Mucosa of rectum (tissue), 2 donors: Measurements from ENCODE around the gene PEX11B.

ENCODE experiments used
- H3K27ac ChIP-seq, 2 donors: one replicate each; pipeline ENCODE4 v1.7.0; 2013; ENCODE audit warnings: inconsistent platforms in 2 of 2, low read depth in 2 of 2, low read length in 2 of 2
- H3K27me3 ChIP-seq, 2 donors: one replicate each; pipeline ENCODE4 v1.7.0; 2013; ENCODE audit warnings: low read length in 2 of 2; ENCODE audit not compliant: control insufficient read depth in 2 of 2, insufficient read depth in 2 of 2
- H3K36me3 ChIP-seq, 2 donors: one replicate each; pipeline ENCODE4 v1.7.0; 2013; ENCODE audit warnings: low read length in 2 of 2; ENCODE audit not compliant: control insufficient read depth in 2 of 2, insufficient read depth in 2 of 2
- H3K4me1 ChIP-seq, 2 donors: one replicate each; pipeline ENCODE4 v1.7.0; 2013; ENCODE audit warnings: low read length in 2 of 2, mild to moderate bottlenecking in 1 of 2; ENCODE audit not compliant: control insufficient read depth in 2 of 2, insufficient read depth in 2 of 2
- H3K4me3 ChIP-seq, 2 donors: one replicate each; pipeline ENCODE4 v1.7.0; 2013; ENCODE audit warnings: low read length in 2 of 2
- H3K9ac ChIP-seq, 2 donors: one replicate each; pipeline ENCODE4 v1.7.0; 2013; ENCODE audit warnings: low read length in 2 of 2, low read depth in 1 of 2, mild to moderate bottlenecking in 1 of 2
- H3K9me3 ChIP-seq, 2 donors: one replicate each; pipeline ENCODE4 v1.7.0; 2013; ENCODE audit warnings: low read length in 2 of 2; ENCODE audit not compliant: control insufficient read depth in 2 of 2
- donor health status: healthy.
- donor health status: Normal muscosa, but diverticular disease.

PEX11B gene

GRCh38 chr1:145912128-145912641 is 6.3 kb downstream of the PEX11B start:
- no peak overlapping the region for H3K27ac ChIP-seq

DNA sequence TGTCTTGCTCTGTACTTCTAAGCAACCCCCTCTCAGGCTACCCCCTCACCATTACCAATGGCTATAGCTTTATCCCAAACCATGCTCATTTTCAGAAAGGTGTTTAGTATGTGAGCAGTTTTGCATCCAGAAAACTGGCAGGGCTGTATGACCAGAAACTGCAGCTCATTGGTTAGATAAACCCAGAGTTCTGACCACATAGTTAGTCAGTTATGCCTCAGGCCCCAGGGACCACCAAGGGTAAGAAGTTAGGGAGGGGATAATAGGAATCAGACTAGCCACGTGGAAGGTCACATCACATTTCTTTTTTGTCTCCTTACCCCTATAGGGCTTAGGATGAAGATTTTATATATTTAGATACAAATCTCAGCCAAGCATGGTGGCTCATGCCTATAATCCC is 9.9 kb downstream of the PEX11B start:
- H3K36me3 ChIP-seq: peaks cover 16 to 20% of the 10 kb centered on the region in 2 donors

More at GRCh38 chr1:145912128-145912641, 6.3 kb downstream of the PEX11B start:
- no peaks in the 10 kb centered on the region for H3K9me3 ChIP-seq
- peaks cover under 1 to 3% of the 10 kb centered on the region in 2 donors for H3K4me1 ChIP-seq
- H3K9ac ChIP-seq: no peak overlapping the region
- H3K36me3 ChIP-seq: peaks cover 16 to 36% of the 10 kb centered on the region in 2 donors
- no peaks in the 10 kb centered on the region for H3K27me3 ChIP-seq
- H3K4me3 ChIP-seq: no peak overlapping the region

DNA sequence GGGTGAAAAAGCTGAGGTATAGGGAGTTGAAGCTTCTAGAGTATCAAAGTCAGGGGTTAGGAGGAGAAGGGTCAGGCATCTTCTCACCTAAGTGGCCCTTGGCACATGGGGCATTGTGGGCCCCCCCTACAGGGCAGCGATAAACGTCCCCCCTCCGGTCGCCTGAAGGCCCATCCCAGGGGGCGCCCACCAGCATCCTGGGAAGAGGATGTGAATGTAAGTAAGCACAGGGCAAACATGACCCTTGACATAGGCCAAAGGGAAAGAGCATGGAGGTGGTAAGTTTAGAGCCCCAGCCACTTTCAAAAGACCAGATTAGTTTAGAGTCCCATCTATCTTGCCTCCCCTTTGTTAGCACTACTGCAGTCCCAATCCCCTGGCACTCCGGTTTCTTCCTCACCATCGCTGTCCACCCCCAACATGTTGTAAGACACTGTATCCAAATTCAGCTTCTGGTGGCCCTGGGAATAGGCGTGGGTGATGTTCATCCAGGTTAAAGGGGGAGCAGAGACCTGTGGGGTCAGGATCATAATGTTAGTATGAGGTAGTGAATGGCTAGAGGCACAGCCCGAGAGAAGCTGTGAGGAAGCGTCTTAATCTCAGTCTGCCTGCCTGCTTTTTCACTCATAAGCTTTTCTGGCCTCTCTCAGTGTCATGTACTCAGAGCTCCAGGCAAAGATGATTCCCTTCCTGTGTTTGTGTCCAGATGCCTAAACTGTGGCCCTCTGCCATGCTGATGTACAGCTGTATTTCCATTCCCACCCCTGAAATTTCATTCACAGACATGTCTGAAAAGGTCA is 11.4 kb downstream of the PEX11B start:
- H3K9ac ChIP-seq: peak overlapping the region in 1 of 2 donors; percentile 32
- peaks cover 13 to 15% of the 10 kb centered on the region in 2 donors for H3K36me3 ChIP-seq
- no peak overlapping the region for H3K4me3 ChIP-seq
- no peaks in the 10 kb centered on the region for H3K4me1 ChIP-seq
- H3K27ac ChIP-seq: no peak overlapping the region
- no peaks in the 10 kb centered on the region for H3K27me3 ChIP-seq
- H3K9me3 ChIP-seq: no peaks in the 10 kb centered on the region

More for the DNA sequence above, 9.9 kb downstream of the PEX11B start:
- Histone ChIP-seq H3K27ac (no peak overlapping the region), H3K9me3 (no peaks in the 10 kb centered on the region), H3K4me1 (no peaks in the 10 kb centered on the region), H3K4me3 (no peak overlapping the region), H3K9ac (no peak overlapping the region), H3K27me3 (no peaks in the 10 kb centered on the region)

DNA sequence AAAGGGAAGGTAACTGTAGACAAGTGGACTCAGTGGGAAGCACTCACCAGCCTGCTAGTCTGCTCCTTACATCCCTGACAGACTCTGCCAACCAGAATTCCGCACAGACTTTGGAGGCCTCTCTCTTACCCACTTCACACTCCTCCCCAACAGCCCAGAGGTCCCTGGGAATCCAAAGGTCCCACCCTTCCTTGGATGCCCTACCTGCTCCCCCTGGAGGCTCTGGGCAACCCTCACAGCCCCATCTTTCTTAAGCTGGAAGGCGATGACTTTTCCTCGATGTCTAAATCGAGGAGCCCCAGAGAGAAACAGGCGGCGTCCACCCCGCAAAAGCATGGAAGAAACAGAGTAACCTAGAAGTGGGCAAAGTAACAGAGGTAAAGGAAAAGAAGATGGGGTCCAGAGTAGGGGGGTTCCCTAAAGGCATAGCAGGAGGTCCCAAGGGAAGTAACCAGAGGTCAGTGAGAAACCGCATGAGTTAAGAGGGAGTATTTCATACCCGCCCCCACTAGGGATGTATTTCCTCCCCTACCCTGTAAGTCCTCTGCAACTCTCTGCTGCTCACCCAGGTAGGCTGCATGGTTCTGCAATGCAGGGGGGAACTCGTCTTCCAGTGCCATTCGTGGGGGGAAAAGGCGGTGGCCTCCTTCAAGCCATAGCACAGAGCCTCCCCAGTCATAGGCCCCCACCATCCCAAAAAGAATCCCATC is 17.1 kb downstream of the PEX11B start:
- no peak overlapping the region for H3K9ac ChIP-seq
- H3K27me3 ChIP-seq: no peaks in the 10 kb centered on the region
- no peaks in the 10 kb centered on the region for H3K4me1 ChIP-seq
- H3K36me3 ChIP-seq: no peaks in the 10 kb centered on the region
- H3K4me3 ChIP-seq: no peak overlapping the region
- no peaks in the 10 kb centered on the region for H3K9me3 ChIP-seq
- no peak overlapping the region for H3K27ac ChIP-seq

DNA sequence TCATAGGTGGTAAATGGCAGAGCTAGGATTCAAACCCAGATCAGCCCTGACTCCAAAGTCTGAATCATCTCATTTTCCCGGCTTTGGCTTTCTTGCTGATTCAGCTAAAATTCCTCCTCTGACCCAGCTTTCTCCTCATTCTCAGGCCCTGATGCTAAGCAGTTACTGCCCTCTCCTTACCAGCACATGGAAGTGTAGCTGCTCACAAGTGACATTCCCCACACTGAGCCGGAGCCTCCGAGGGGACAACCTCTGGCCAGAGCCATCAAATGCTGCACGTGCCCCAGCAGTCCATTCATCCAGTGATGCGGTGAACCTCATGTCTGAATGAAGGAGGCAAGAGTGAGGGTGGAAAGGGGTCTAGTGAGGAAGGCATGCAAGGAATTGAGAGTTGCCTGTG is 19.8 kb downstream of the PEX11B start:
- H3K4me3 ChIP-seq: no peak overlapping the region

GRCh38 chr1:145897969-145898368 is 20.5 kb downstream of the PEX11B start:
- Histone ChIP-seq H3K36me3 (no peaks in the 10 kb centered on the region), H3K27ac (no peak overlapping the region), H3K4me3 (no peak overlapping the region), H3K27me3 (no peaks in the 10 kb centered on the region), H3K4me1 (no peaks in the 10 kb centered on the region), H3K9ac (no peak overlapping the region), H3K9me3 (no peaks in the 10 kb centered on the region)

More for the DNA sequence above, 19.8 kb downstream of the PEX11B start:
- Histone ChIP-seq H3K27ac (no peak overlapping the region), H3K27me3 (no peaks in the 10 kb centered on the region), H3K9me3 (no peaks in the 10 kb centered on the region), H3K36me3 (no peaks in the 10 kb centered on the region), H3K9ac (no peak overlapping the region), H3K4me1 (no peaks in the 10 kb centered on the region)

GRCh38 chr1:145895471-145895870 is 23.0 kb downstream of the PEX11B start:
- H3K27ac ChIP-seq: no peak overlapping the region
- H3K4me1 ChIP-seq: peaks cover 10 to 17% of the 10 kb centered on the region in 2 donors
- no peak overlapping the region for H3K9ac ChIP-seq

GRCh38 chr1:145893306-145894055 is 25.0 kb downstream of the PEX11B start:
- Histone ChIP-seq H3K27ac (no peak overlapping the region), H3K4me1 (peaks cover 10 to 17% of the 10 kb centered on the region in 2 donors), H3K9me3 (no peaks in the 10 kb centered on the region), H3K9ac (no peak overlapping the region), H3K4me3 (no peak overlapping the region), H3K36me3 (no peaks in the 10 kb centered on the region), H3K27me3 (no peaks in the 10 kb centered on the region)

More at GRCh38 chr1:145895471-145895870, 23.0 kb downstream of the PEX11B start:
- Histone ChIP-seq H3K36me3 (no peaks in the 10 kb centered on the region), H3K4me3 (no peak overlapping the region), H3K27me3 (no peaks in the 10 kb centered on the region), H3K9me3 (no peaks in the 10 kb centered on the region)

DNA sequence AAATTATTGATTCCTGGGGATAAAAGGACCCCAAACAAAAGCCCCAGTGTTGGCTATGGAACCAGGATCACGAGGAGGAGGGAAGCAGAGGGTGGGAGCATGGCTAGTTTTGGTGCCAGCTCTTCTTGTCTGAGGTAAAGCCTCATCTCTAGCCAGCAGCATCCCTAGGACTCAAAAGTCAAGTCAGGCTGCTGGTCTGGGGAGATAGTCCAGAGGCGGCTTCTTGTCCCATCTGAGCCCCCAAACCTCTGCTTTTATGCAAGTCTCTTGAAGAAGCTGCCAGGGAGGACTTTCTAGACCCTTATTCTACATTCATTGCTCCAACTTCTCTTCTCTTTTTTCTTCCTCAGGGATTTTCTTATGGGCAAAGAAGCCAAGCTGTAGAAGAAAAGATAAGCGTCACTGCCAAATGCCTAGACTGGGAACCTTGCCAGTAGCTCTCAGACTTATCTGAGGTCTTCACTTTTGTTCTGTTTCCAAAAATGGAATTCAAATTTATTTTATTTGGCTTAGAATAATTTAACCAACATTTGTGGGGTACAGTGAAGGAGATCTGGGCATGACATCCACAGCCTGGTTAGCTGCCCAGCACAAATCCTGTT is 25.9 kb downstream of the PEX11B start:
- Histone ChIP-seq H3K36me3 (no peaks in the 10 kb centered on the region), H3K4me3 (peak overlapping the region; percentile 39 to 42), H3K9ac (peak overlapping the region in 1 of 2 donors; percentile 28), H3K27me3 (no peaks in the 10 kb centered on the region), H3K27ac (peak overlapping the region; percentile 68 to 86), H3K4me1 (peaks cover 10 to 17% of the 10 kb centered on the region in 2 donors), H3K9me3 (no peaks in the 10 kb centered on the region)
